Thyroid gland (tissue), 4 donors: ENCODE measurements around the gene RAB8B. TPM values are rescaled to one million over a fixed set of nuclear protein-coding genes. Genes with fewer than 3 reads are reported as not detected.
A peak's percentile ranks its signal among the peaks of the same experiment; 100 is the strongest.

ENCODE experiments used
- DNase-seq, 2 donors: peaks; one replicate each; pipeline ENCODE4 v3.0.0-alpha.2; 2019
- H3K27ac ChIP-seq, 3 donors: fragments of 200-600 bp; sonication (generic); 1 replicate in 2 of 3; 2 replicates in 1 of 3; pipeline ENCODE4 v1.5.1; 2016 to 2019; ENCODE audit warnings: mild to moderate bottlenecking in 1 of 3, moderate library complexity in 1 of 3
- H3K27me3 ChIP-seq: fragments of 200-600 bp; sonication (generic); one replicate; pipeline ENCODE4 v1.5.1; 2019
- H3K36me3 ChIP-seq, 2 donors: fragments of 200-600 bp; sonication (generic); one replicate each; pipeline ENCODE4 v1.5.1; 2016 to 2019
- H3K4me1 ChIP-seq, 2 donors: fragments of 200-600 bp; sonication (generic); one replicate each; pipeline ENCODE4 v1.5.1; 2017 to 2019
- H3K4me3 ChIP-seq, 3 donors: fragments of 200-600 bp; sonication (generic); replicated peaks in 1 of 3; 1 replicate in 2 of 3; 2 replicates in 1 of 3; pipeline ENCODE4 v1.5.1; 2016; ENCODE audit warnings: mild to moderate bottlenecking in 1 of 3
- H3K9me3 ChIP-seq: fragments of 200-600 bp; sonication (generic); one replicate; pipeline ENCODE4 v1.5.1; 2017
- POLR2A ChIP-seq, 2 donors: fragments of 450-650 bp; IDR thresholded peaks; one replicate each; pipeline ENCODE4 v1.6.1; 2017; ENCODE audit warnings: antibody characterized with exemption in 2 of 2, mild to moderate bottlenecking in 2 of 2, moderate library complexity in 1 of 2
- WGBS, 2 donors: methylation state at CpG; one replicate each; pipeline ENCODE4 v1.1.5; 2017; 5-methylcytosine and 5-hydroxymethylcytosine counted together
- intact Hi-C: fragments of 100-400 bp; cut with DNase I; formaldehyde crosslinking; loops from one replicate; pipeline ENCODE4 v1.15.1; 2023
- total RNA-seq, 4 donors: library from RNA; depleted of rRNA; stranded (reverse); fragments of >200 nt; gene quantifications; one replicate each; pipeline ENCODE4 v1.2.3, GENCODE V29; 2016
- TF ChIP-seq, protein P1 (sequence below), 6 experiments: fragments of 200-600 bp in 3 of 6; fragments of 450-650 bp in 3 of 6; sonication (generic) in 3 of 6; IDR thresholded peaks; one replicate each; pipeline ENCODE4 v1.5.1; 2016 to 2019; ENCODE audit warnings: antibody characterized with exemption in 6 of 6, mild to moderate bottlenecking in 2 of 6, inconsistent platforms in 1 of 6, moderate library complexity in 1 of 6

The RAB8B gene
- total RNA-seq, 4 donors from 2014 or later, result 17.6 to 36.0 (median 22.1) TPM

DNA sequence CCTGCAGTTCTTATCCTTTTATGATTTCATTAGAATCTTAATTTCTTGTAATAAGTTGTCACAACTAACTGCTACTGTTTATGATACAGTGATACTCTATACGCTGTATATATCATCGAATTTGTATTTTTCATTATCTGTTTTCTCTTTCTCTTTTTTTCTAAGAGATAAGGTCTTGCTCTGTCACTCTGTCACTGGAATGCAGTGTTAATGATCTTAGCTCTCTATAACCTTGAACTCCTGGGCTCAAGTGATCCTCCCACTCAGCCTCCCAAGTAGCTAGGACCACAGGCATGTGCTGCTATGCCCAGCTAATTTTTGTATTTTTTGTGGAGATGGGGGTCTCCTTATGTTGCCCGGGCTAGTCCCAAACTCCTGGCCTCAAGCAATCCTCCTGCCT lies 102.8 kb downstream of the RAB8B start:
- intact Hi-C loops, result no loop called here
- Histone ChIP-seq H3K9me3 (no peaks in the 10 kb centered on the region), H3K27me3 (no peaks in the 10 kb centered on the region), H3K4me3 (no peak overlapping the region), H3K36me3 (no peaks in the 10 kb centered on the region), H3K27ac (no peak overlapping the region), H3K4me1 (peaks cover 0 to 6% of the 10 kb centered on the region in 2 donors)
- WGBS, 2 donors, result 93% methylated on average over 3 of the region's 3 CpGs
- no peak for TF ChIP-seq POLR2A (IDR thresholded peaks at IDR 0.05)
- TF ChIP-seq, protein P1, sequence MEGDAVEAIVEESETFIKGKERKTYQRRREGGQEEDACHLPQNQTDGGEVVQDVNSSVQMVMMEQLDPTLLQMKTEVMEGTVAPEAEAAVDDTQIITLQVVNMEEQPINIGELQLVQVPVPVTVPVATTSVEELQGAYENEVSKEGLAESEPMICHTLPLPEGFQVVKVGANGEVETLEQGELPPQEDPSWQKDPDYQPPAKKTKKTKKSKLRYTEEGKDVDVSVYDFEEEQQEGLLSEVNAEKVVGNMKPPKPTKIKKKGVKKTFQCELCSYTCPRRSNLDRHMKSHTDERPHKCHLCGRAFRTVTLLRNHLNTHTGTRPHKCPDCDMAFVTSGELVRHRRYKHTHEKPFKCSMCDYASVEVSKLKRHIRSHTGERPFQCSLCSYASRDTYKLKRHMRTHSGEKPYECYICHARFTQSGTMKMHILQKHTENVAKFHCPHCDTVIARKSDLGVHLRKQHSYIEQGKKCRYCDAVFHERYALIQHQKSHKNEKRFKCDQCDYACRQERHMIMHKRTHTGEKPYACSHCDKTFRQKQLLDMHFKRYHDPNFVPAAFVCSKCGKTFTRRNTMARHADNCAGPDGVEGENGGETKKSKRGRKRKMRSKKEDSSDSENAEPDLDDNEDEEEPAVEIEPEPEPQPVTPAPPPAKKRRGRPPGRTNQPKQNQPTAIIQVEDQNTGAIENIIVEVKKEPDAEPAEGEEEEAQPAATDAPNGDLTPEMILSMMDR (IDR thresholded peaks at IDR 0.05), result no peak
- no peak for DNase-seq

DNA sequence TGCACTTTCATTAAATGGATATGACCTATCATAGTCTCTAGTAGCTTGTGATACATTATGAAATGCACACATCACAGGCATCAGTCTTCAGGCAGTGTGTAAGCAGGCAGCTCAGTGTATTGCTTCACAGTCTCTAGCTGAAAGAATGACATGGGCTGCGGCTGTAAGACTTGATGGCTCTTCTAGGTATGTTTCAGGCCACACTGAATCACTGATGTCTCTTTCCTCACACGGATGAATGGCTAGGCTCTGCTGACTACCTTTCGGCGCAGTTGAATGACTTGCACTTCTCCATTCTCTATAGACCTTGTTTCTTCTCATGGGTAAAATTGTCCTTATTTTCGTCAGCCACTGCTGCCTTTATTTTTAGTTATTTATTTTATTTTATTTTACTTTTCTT lies 103.4 kb downstream of the RAB8B start:
- TF ChIP-seq, protein P1 (IDR thresholded peaks at IDR 0.05), result no peak
- TF ChIP-seq POLR2A (IDR thresholded peaks at IDR 0.05), result no peak
- intact Hi-C loops, result no loop called here
- no peak for DNase-seq

DNA sequence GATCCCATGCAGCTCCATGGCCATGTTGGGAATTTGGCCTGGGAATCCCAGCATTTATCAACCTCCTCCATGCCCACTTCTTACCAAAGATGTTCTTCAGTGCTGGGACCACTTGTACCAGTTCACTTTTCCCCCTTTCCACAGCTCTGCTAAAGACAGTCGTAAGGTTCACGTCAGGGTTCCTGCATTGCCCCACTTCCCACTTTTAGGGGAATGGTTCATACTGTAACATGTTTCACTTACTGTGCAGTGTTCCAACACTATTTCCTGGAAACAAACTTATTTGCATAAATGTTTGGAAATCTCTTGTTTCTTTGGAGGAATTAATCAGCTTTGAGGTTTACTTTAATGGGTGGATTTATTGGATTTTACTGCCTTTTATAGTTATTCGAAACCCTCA lies 105.0 kb downstream of the RAB8B start:
- H3K27ac ChIP-seq, result no peak overlapping the region
- peaks cover 0 to 6% of the 10 kb centered on the region in 2 donors for H3K4me1 ChIP-seq
- TF ChIP-seq, protein P1 (IDR thresholded peaks at IDR 0.05), result no peak
- no peak for TF ChIP-seq POLR2A (IDR thresholded peaks at IDR 0.05)
- no peaks in the 10 kb centered on the region for H3K36me3 ChIP-seq
- no peak for DNase-seq
- intact Hi-C loops, result no loop called here
- no peaks in the 10 kb centered on the region for H3K27me3 ChIP-seq
- H3K4me3 ChIP-seq, result no peak overlapping the region
- 90 to 94% methylated on average over 3 of the region's 3 CpGs for WGBS, 2 donors
- H3K9me3 ChIP-seq, result no peaks in the 10 kb centered on the region

More for the DNA sequence above, 103.4 kb downstream of the RAB8B start:
- H3K4me1 ChIP-seq, result peaks cover 0 to 6% of the 10 kb centered on the region in 2 donors
- no peaks in the 10 kb centered on the region for H3K9me3 ChIP-seq
- 89 to 93% methylated on average over 5 of the region's 5 CpGs for WGBS, 2 donors
- H3K27me3 ChIP-seq, result no peaks in the 10 kb centered on the region
- no peaks in the 10 kb centered on the region for H3K36me3 ChIP-seq
- no peak overlapping the region for H3K4me3 ChIP-seq
- H3K27ac ChIP-seq, result no peak overlapping the region

DNA sequence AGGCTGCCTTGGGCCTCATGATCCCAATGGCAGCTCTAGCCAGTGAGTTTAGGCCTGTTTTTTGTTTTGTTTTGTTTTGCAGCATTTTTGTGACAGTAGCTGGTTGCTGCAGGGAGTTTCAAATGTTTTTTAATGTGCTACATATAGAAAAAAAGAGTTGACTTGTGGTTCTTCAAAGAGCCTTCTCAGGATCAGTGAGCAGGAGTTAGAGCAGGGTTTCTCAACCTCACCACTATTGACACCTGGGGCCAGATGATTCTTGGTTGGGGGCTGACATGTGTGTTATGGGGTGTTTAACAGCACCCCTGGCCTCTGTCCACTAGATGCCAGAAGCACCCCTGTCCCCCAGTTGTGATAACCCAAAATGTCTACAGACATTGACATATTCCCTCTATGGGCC lies 105.9 kb downstream of the RAB8B start:
- Histone ChIP-seq H3K27me3 (no peaks in the 10 kb centered on the region), H3K4me3 (no peak overlapping the region), H3K27ac (peak overlapping the region in 1 of 3 donors; percentile 43), H3K36me3 (no peaks in the 10 kb centered on the region), H3K9me3 (no peaks in the 10 kb centered on the region), H3K4me1 (peaks cover 0 to 6% of the 10 kb centered on the region in 2 donors)
- DNase-seq, result no peak
- intact Hi-C loops, result no loop called here
- TF ChIP-seq POLR2A (IDR thresholded peaks at IDR 0.05), result no peak
- TF ChIP-seq, protein P1 (IDR thresholded peaks at IDR 0.05), result no peak

DNA sequence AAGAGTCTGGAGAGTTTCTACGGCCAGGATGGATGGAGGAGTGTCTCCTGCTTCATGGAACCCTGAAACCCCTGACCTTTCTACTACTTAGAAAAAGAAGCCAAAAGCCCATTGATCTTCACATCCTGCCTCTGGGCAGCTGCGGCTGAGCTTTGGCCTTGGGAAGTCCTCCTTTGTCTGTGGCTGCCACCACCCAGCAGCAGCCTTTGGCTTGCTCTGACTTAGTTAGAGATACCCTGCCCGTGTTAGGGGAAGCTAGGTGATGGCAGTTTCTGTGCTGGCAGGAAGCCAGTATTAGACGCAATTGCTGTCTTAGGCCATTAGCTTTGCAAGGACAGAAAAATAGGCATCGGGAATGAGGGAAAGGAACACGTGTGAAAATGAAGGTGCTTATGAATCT lies 106.8 kb downstream of the RAB8B start:
- Histone ChIP-seq H3K4me3 (no peak overlapping the region), H3K9me3 (no peaks in the 10 kb centered on the region), H3K4me1 (peaks cover 0 to 6% of the 10 kb centered on the region in 2 donors), H3K27ac (no peak overlapping the region), H3K36me3 (no peaks in the 10 kb centered on the region), H3K27me3 (no peaks in the 10 kb centered on the region)
- WGBS, 2 donors, result 38 to 43% methylated on average over 6 of the region's 6 CpGs
- TF ChIP-seq, protein P1 (IDR thresholded peaks at IDR 0.05), result no peak
- no peak for TF ChIP-seq POLR2A (IDR thresholded peaks at IDR 0.05)
- peak; percentile 33 to 40 for DNase-seq
- intact Hi-C loops, result no loop called here
